CD4-positive, alpha-beta memory T cell (primary cell): Measurements from ENCODE around the gene STAT3. TPM values are rescaled to one million over a fixed set of nuclear protein-coding genes. Genes with fewer than 3 reads are reported as not detected.
"Not testable (repeated sequence)": the region's sequence is repeated elsewhere in the genome, so short reads cannot be mapped to it uniquely, and the experiment has no call there.

Experiments
- CTCF ChIA-PET: fragments of 350-600 bp; sonication (Branson Sonifier 250); formaldehyde crosslinking; loops from one replicate; lab custom pipeline; 2021; ENCODE audit warnings: inconsistent platforms; ENCODE audit not compliant: partially characterized antibody; lab: Charles Lee
- POLR2A ChIA-PET: fragments of 350-600 bp; sonication (Branson Sonifier 250); formaldehyde crosslinking; loops from one replicate; lab custom pipeline; 2021; ENCODE audit not compliant: partially characterized antibody; lab: Charles Lee
- DNase-seq, 5 donors: peaks; one replicate each; pipeline versions ENCODE4 v3.0.0 to v3.0.0-alpha.2; 2020 to 2022; ENCODE audit warnings: mixed read lengths in 1 of 5
- H3K27ac ChIP-seq: one replicate; pipeline ENCODE4 v1.7.0; 2013; ENCODE audit warnings: low read depth, low read length
- H3K27me3 ChIP-seq: 2 replicates; pipeline ENCODE4 v1.7.0; 2013; ENCODE audit warnings: mild to moderate bottlenecking, low read length, moderate library complexity; ENCODE audit not compliant: insufficient read depth
- H3K36me3 ChIP-seq: 2 replicates; pipeline ENCODE4 v1.7.0; 2013; ENCODE audit warnings: mild to moderate bottlenecking, low read length, moderate library complexity; ENCODE audit not compliant: insufficient read depth
- H3K4me1 ChIP-seq: 2 replicates; pipeline ENCODE4 v1.7.0; 2013; ENCODE audit warnings: mild to moderate bottlenecking, low read length, moderate library complexity; ENCODE audit not compliant: insufficient read depth
- H3K4me3 ChIP-seq, 2 donors: one replicate each; pipeline ENCODE4 v1.7.0; 2013; ENCODE audit warnings: low read length in 2 of 2, mild to moderate bottlenecking in 1 of 2
- H3K9me3 ChIP-seq, 2 donors: one replicate each; pipeline ENCODE4 v1.7.0; 2013; ENCODE audit warnings: low read length in 2 of 2, control low read depth in 1 of 2; ENCODE audit not compliant: control insufficient read depth in 1 of 2
- H3K27ac Mint-ChIP-seq, 7 donors: one replicate each; pipeline ENCODE4 v1.8.0; 2020 to 2021; ENCODE audit warnings: mixed read lengths in 7 of 7, mild to moderate bottlenecking in 6 of 7, inconsistent platforms in 3 of 7, moderate library complexity in 3 of 7
- H3K27me3 Mint-ChIP-seq, 2 donors: one replicate each; pipeline ENCODE4 v1.8.0; 2020 to 2021; ENCODE audit warnings: mixed read lengths in 2 of 2
- H3K36me3 Mint-ChIP-seq, 2 donors: one replicate each; pipeline ENCODE4 v1.8.0; 2020 to 2021; ENCODE audit warnings: mixed read lengths in 2 of 2, inconsistent platforms in 1 of 2, mild to moderate bottlenecking in 1 of 2
- H3K4me1 Mint-ChIP-seq, 4 donors: one replicate each; pipeline ENCODE4 v1.8.0; 2020 to 2021; ENCODE audit warnings: mixed read lengths in 4 of 4, mild to moderate bottlenecking in 1 of 4
- H3K4me3 Mint-ChIP-seq, 8 donors: one replicate each; pipeline ENCODE4 v1.8.0; 2020 to 2021; ENCODE audit warnings: mixed read lengths in 8 of 8, mild to moderate bottlenecking in 7 of 8, moderate library complexity in 6 of 8, inconsistent platforms in 3 of 8
- H3K9me3 Mint-ChIP-seq, 8 donors: one replicate each; pipeline ENCODE4 v1.8.0; 2020 to 2021; ENCODE audit warnings: mixed read lengths in 8 of 8, mild to moderate bottlenecking in 5 of 8, inconsistent platforms in 3 of 8, moderate library complexity in 1 of 8
- intact Hi-C: fragments of 100-400 bp; cut with micrococcal nuclease; formaldehyde crosslinking; loops from one replicate; pipeline ENCODE4 v1.15.1; 2023
- polyA plus RNA-seq, 2 donors: library from polyadenylated mRNA; unstranded; fragments of 300-500 nt; fragmentation: Illumina TruSeq; gene quantifications; one replicate each; pipeline ENCODE4 v1.2.3, GENCODE V29; 2021
- total RNA-seq, 2 experiments: library from RNA; stranded (reverse); gene quantifications; one replicate each; pipeline ENCODE4 v1.2.3, GENCODE V29; 2021

Gene STAT3
- total and polyA plus RNA-seq, 4 experiments from 2014 or later = 103 to 147 (median 130) TPM

- peaks cover 0 to 3% (median 0%) of the 10 kb centered on the region in 8 donors for H3K9me3 Mint-ChIP-seq
- peaks cover 27% of the 10 kb centered on the region for H3K4me1 ChIP-seq
- DNase-seq = no peak
- intact Hi-C loops = loop anchor here (5.0 kb wide), 1 partner anchor 66 kb away; the partner anchor contains the start of gene STAT3
- peaks cover 22 to 49% (median 37%) of the 10 kb centered on the region in 4 donors for H3K4me1 Mint-ChIP-seq
- H3K4me3 Mint-ChIP-seq = peak overlapping the region in 1 of 8 donors; percentile 43
- peak overlapping the region in 6 of 7 donors; percentile 46 to 86 (median 77) for H3K27ac Mint-ChIP-seq
- H3K9me3 ChIP-seq = no peaks in the 10 kb centered on the region
- no peak overlapping the region for H3K4me3 ChIP-seq
- H3K36me3 ChIP-seq = peaks cover 42% of the 10 kb centered on the region
- H3K27me3 ChIP-seq = no peaks in the 10 kb centered on the region
- peaks cover 46 to 70% of the 10 kb centered on the region in 2 donors for H3K36me3 Mint-ChIP-seq
- no peak overlapping the region for H3K27ac ChIP-seq
- ChIA-PET CTCF (interaction anchor here (0.6 to 21.6 kb wide), 11 partner anchors 9 to 284 kb away, joined by 3 to 504 read pairs (median 4); partner anchors contain the start of gene STAT3), POLR2A (interaction anchor here (0.7 to 4.3 kb wide), 7 partner anchors 9 to 93 kb away, joined by 3 to 30 read pairs (median 5); partner anchors contain the start of gene STAT3)
- no peaks in the 10 kb centered on the region for H3K27me3 Mint-ChIP-seq
These were observed 66.7 kb downstream of the STAT3 start for GRCh38 chr17:42321555-42321954.

- CTCF ChIA-PET = interaction anchor here (0.8 to 21.6 kb wide), 4 partner anchors 8 to 200 kb away, joined by 3 to 504 read pairs (median 4); no protein-coding TSS in a partner anchor
- Mint-ChIP-seq H3K36me3 (peaks cover 31 to 65% of the 10 kb centered on the region in 2 donors), H3K27ac (peak overlapping the region in 2 of 7 donors; percentile 2 to 82), H3K4me1 (peaks cover 36 to 76% (median 58%) of the 10 kb centered on the region in 4 donors)
- Histone ChIP-seq H3K4me1 (peaks cover 59% of the 10 kb centered on the region), H3K36me3 (peaks cover 25% of the 10 kb centered on the region)
- H3K27ac ChIP-seq, H3K4me3 ChIP-seq, H3K27me3 ChIP-seq, H3K9me3 Mint-ChIP-seq, H3K4me3 Mint-ChIP-seq, H3K9me3 ChIP-seq, H3K27me3 Mint-ChIP-seq, DNase-seq, intact Hi-C loops: not testable (repeated sequence)
- POLR2A ChIA-PET = interaction anchor here (0.7 to 10.0 kb wide), 5 partner anchors 8 to 212 kb away, joined by 3 to 58 read pairs (median 4); partner anchors contain the start of gene STAT3
These were observed 70.3 kb downstream of the STAT3 start for GRCh38 chr17:42317967-42318366.

GRCh38 chr17:42317266-42317845 is 70.9 kb downstream of the STAT3 start:
- Mint-ChIP-seq H3K4me3 (no peak overlapping the region), H3K9me3 (peaks cover 0 to 3% (median 0%) of the 10 kb centered on the region in 8 donors), H3K4me1 (peaks cover 35 to 76% (median 55%) of the 10 kb centered on the region in 4 donors), H3K36me3 (peaks cover 31 to 59% of the 10 kb centered on the region in 2 donors), H3K27me3 (no peaks in the 10 kb centered on the region), H3K27ac (peak overlapping the region in 6 of 7 donors; percentile 5 to 82 (median 54))
- no peaks in the 10 kb centered on the region for H3K9me3 ChIP-seq
- no peak overlapping the region for H3K4me3 ChIP-seq
- intact Hi-C loops = no loop called here
- ChIA-PET POLR2A (interaction anchor here (0.7 to 10.0 kb wide), 6 partner anchors 8 to 213 kb away, joined by 3 to 58 read pairs (median 5); partner anchors contain the start of genes STAT3 and STAT5A), CTCF (interaction anchor here (0.8 to 21.6 kb wide), 4 partner anchors 12 to 200 kb away, joined by 3 to 504 read pairs (median 6); no protein-coding TSS in a partner anchor)
- H3K4me1 ChIP-seq = peaks cover 63% of the 10 kb centered on the region
- H3K36me3 ChIP-seq = peaks cover 22% of the 10 kb centered on the region
- H3K27ac ChIP-seq = no peak overlapping the region
- DNase-seq = no peak
- H3K27me3 ChIP-seq = no peaks in the 10 kb centered on the region

GRCh38 chr17:42316755-42317154 is 71.5 kb downstream of the STAT3 start:
- Histone ChIP-seq H3K36me3 (peaks cover 17% of the 10 kb centered on the region), H3K27ac (no peak overlapping the region), H3K4me1 (peaks cover 69% of the 10 kb centered on the region), H3K27me3 (no peaks in the 10 kb centered on the region), H3K4me3 (no peak overlapping the region), H3K9me3 (no peaks in the 10 kb centered on the region)
- ChIA-PET CTCF (interaction anchor here (2.2 to 21.6 kb wide), 2 partner anchors 86 to 95 kb away, joined by 9 to 504 read pairs; no protein-coding TSS in a partner anchor), POLR2A (interaction anchor here (1.2 to 10.0 kb wide), 4 partner anchors 21 to 72 kb away, joined by 3 to 58 read pairs (median 4); partner anchors contain the start of genes STAT3 and STAT5A)
- DNase-seq = no peak
- Mint-ChIP-seq H3K4me3 (peak overlapping the region in 2 of 8 donors; percentile 5 to 26), H3K27me3 (no peaks in the 10 kb centered on the region), H3K4me1 (peaks cover 37 to 80% (median 55%) of the 10 kb centered on the region in 4 donors), H3K36me3 (peaks cover 25 to 57% of the 10 kb centered on the region in 2 donors), H3K9me3 (peaks cover 0 to 3% (median 0%) of the 10 kb centered on the region in 8 donors), H3K27ac (peak overlapping the region; percentile 12 to 82 (median 57))
- intact Hi-C loops = no loop called here

GRCh38 chr17:42315402-42316156 is 72.7 kb downstream of the STAT3 start:
- CTCF ChIA-PET = interaction anchor here (0.6 to 21.6 kb wide), 8 partner anchors 7 to 114 kb away, joined by 3 to 504 read pairs (median 6); no protein-coding TSS in a partner anchor
- H3K4me3 ChIP-seq = no peak overlapping the region
- peaks cover 78% of the 10 kb centered on the region for H3K4me1 ChIP-seq
- Mint-ChIP-seq H3K9me3 (peaks cover 0 to 5% (median 0%) of the 10 kb centered on the region in 8 donors), H3K36me3 (peaks cover 21 to 59% of the 10 kb centered on the region in 2 donors), H3K27ac (peak overlapping the region; percentile 59 to 95 (median 83)), H3K4me1 (peaks cover 45 to 86% (median 60%) of the 10 kb centered on the region in 4 donors), H3K27me3 (no peaks in the 10 kb centered on the region), H3K4me3 (peak overlapping the region; percentile 28 to 82 (median 68))
- intact Hi-C loops = no loop called here
- H3K9me3 ChIP-seq = no peaks in the 10 kb centered on the region
- no peaks in the 10 kb centered on the region for H3K27me3 ChIP-seq
- H3K27ac ChIP-seq = peak overlapping the region; percentile 28
- POLR2A ChIA-PET = interaction anchor here (0.6 to 10.0 kb wide), 9 partner anchors 8 to 223 kb away, joined by 3 to 59 read pairs (median 3); partner anchors contain the start of genes STAT3, STAT5A and STAT5B
- peaks cover 26% of the 10 kb centered on the region for H3K36me3 ChIP-seq
- peak; percentile 47 to 61 (median 52) for DNase-seq

GRCh38 chr17:42313773-42314566 is 74.3 kb downstream of the STAT3 start:
- H3K36me3 Mint-ChIP-seq = peaks cover 16 to 65% of the 10 kb centered on the region in 2 donors
- CTCF ChIA-PET = interaction anchor here (0.6 to 21.6 kb wide), 14 partner anchors 9 to 215 kb away, joined by 3 to 504 read pairs (median 6); partner anchors contain the start of genes STAT3 and STAT5A
- peak overlapping the region; percentile 16 for H3K27ac ChIP-seq

More at GRCh38 chr17:42313773-42314566, 74.3 kb downstream of the STAT3 start:
- peak in 1 of 5 donors; percentile 66 for DNase-seq
- Mint-ChIP-seq H3K9me3 (peaks cover 0 to 5% (median 0%) of the 10 kb centered on the region in 8 donors), H3K27ac (peak overlapping the region; percentile 73 to 95 (median 82)), H3K4me1 (peaks cover 42 to 82% (median 57%) of the 10 kb centered on the region in 4 donors), H3K27me3 (no peaks in the 10 kb centered on the region), H3K4me3 (peak overlapping the region in 6 of 8 donors; percentile 35 to 69 (median 59))
- POLR2A ChIA-PET = interaction anchor here (0.6 to 10.0 kb wide), 13 partner anchors 8 to 222 kb away, joined by 3 to 59 read pairs (median 8); partner anchors contain the start of genes NAGLU, STAT3, STAT5A and STAT5B
- Histone ChIP-seq H3K4me1 (peaks cover 70% of the 10 kb centered on the region), H3K4me3 (no peak overlapping the region), H3K27me3 (no peaks in the 10 kb centered on the region), H3K9me3 (no peaks in the 10 kb centered on the region), H3K36me3 (peaks cover 42% of the 10 kb centered on the region)
- intact Hi-C loops = loop anchor here (5.0 kb wide), 1 partner anchor 37 kb away; the partner anchor contains the start of gene STAT5B
